Heart right ventricle (tissue), 16 donors: Measurements from ENCODE around the gene PEX26. TPM values are rescaled to one million over a fixed set of nuclear protein-coding genes. Genes with fewer than 3 reads are reported as not detected.
"Not testable (repeated sequence)": the region's sequence is repeated elsewhere in the genome, so short reads cannot be mapped to it uniquely, and the experiment has no call there.

ENCODE experiments used
- ATAC-seq, 8 donors: fragments of 200-7000 bp; cut with Tn5 transposase; one replicate each; pipeline ENCODE4 v1.9.1; 2020; ENCODE audit warnings: mild to moderate bottlenecking in 8 of 8, moderate library complexity in 8 of 8, moderate number of reproducible peaks in 1 of 8
- DNase-seq, 2 donors: peaks; one replicate each; pipeline ENCODE4 v3.0.0-alpha.2; 2020
- H3K27ac ChIP-seq, 10 donors: fragments of 200-600 bp; sonication (generic) in 2 of 10; one replicate each; pipeline versions ENCODE4 v1.5.0 to v1.8.0; 2020 to 2022; ENCODE audit warnings: mild to moderate bottlenecking in 3 of 10
- H3K27me3 ChIP-seq, 7 donors: fragments of 200-600 bp; one replicate each; pipeline ENCODE4 v1.8.0; 2021 to 2022; ENCODE audit warnings: mild to moderate bottlenecking in 2 of 7
- H3K36me3 ChIP-seq, 9 donors: fragments of 200-600 bp; sonication (generic) in 1 of 9; one replicate each; pipeline versions ENCODE4 v1.5.0 to v1.8.0; 2020 to 2022; ENCODE audit warnings: mild to moderate bottlenecking in 2 of 9
- H3K4me1 ChIP-seq, 9 donors: fragments of 200-600 bp; sonication (generic) in 1 of 9; one replicate each; pipeline versions ENCODE4 v1.5.0 to v1.8.0; 2020 to 2022; ENCODE audit warnings: mild to moderate bottlenecking in 4 of 9
- H3K4me3 ChIP-seq, 10 donors: fragments of 200-600 bp; sonication (generic) in 2 of 10; one replicate each; pipeline versions ENCODE4 v1.5.0 to v1.8.0; 2020 to 2022; ENCODE audit warnings: mild to moderate bottlenecking in 7 of 10, moderate library complexity in 2 of 10
- H3K9me3 ChIP-seq, 11 donors: fragments of 200-600 bp in 10 of 11; sonication (generic) in 2 of 11; one replicate each; pipeline versions ENCODE4 v1.5.0 to v1.8.0; 2013 to 2022; ENCODE audit warnings: mild to moderate bottlenecking in 2 of 11, control low read depth in 1 of 11, moderate library complexity in 1 of 11
- CTCF ChIP-seq, 9 donors: fragments of 200-600 bp; sonication (generic) in 2 of 9; IDR thresholded peaks; one replicate each; pipeline versions ENCODE4 v1.5.0 to v1.8.0; 2021 to 2022; ENCODE audit warnings: antibody characterized with exemption in 9 of 9, mild to moderate bottlenecking in 5 of 9, moderate library complexity in 1 of 9
- WGBS, 2 donors: extraction: QIAGEN DNeasy Blood & Tissue Kit; methylation state at CpG; one replicate each; pipeline ENCODE4 v1.1.7; 2013; ENCODE audit warnings: inconsistent platforms in 1 of 2; 5-methylcytosine and 5-hydroxymethylcytosine counted together
- intact Hi-C, 10 donors: fragments of 100-400 bp; cut with DNase I; formaldehyde crosslinking; loops; one replicate each; pipeline versions ENCODE4 v1.11.1 to v1.14.2; 2022
- polyA plus RNA-seq, 2 donors: library from polyadenylated mRNA; stranded (reverse); fragments of 200-250 nt; gene quantifications; one replicate each; pipeline ENCODE4 v1.2.3, GENCODE V29; 2013
- total RNA-seq, 10 donors: library from RNA; stranded (reverse); fragmentation: NEBNext Ultra II Directional in 3 of 10; extraction: Animal tissue kit (Norgen Biotek cat#: 25700) in 3 of 10; gene quantifications; one replicate each; pipeline versions ENCODE4 v1.2.1 to v1.2.4, GENCODE V29; 2021 to 2023
- donor health status: Arrhythmogenic right ventricular cardiomyopathy.
- donor health status: ischemic (EF 13 %, LVEDD 7.1; RV severe dilation, severe dysfunction).
- donor health status: healthy with polysubstance abuse.
- donor health status: DM: no; HTN: yes; CAD: no.
- donor health status: DM: no; HTN: no; CAD: no.
- donor health status: ischemic (EF 25% LVEDD 6.9; RV normal size, moderate dysfunction).
- donor health status: ischemic (EF 25% LVEDD 5.7; RV mildly dilated, moderate dysfunction).
- donor health status: healthy.
- donor health status: DM: yes; HTN: yes; CAD: no.
- donor health status: Ischemic cardiomyopathy.
- donor health status: ischemic (EF 35%, LVEDD 5.7; RV mildly dilated, moderate dysfunction).
- donor health status: nonischemic (EF 11% LVEDD 7.7; RV severe dilation, severe dysfunction).
- donor health status: DM: yes; HTN: yes; CAD: no.
- donor health status: PGD.
- donor health status: ischemic (EF 29% LVEDD 5.4; RV normal size, mild dysfunction).
- donor health status: nonischemic (EF 23%, LVEDD 6.1; RV moderate dilation, normal function).

The PEX26 gene
- total and polyA plus RNA-seq, 12 donors, result 8.3 to 27.1 (median 20.2) TPM

GRCh38 chr22:18130699-18131429 is 53.1 kb downstream of the PEX26 start:
- no peak overlapping the region for H3K4me3 ChIP-seq
- no peak for TF ChIP-seq CTCF (IDR thresholded peaks at IDR 0.05)
- ATAC-seq (no peak), DNase-seq (no peak)
- H3K27me3 ChIP-seq, result no peaks in the 10 kb centered on the region
- H3K36me3 ChIP-seq, result peaks cover 0 to 55% (median 13%) of the 10 kb centered on the region in 9 donors
- intact Hi-C loops, result no loop called here
- no peaks in the 10 kb centered on the region for H3K9me3 ChIP-seq
- H3K4me1 ChIP-seq, result peaks cover 0 to 20% (median 18%) of the 10 kb centered on the region in 9 donors
- H3K27ac ChIP-seq, result no peak overlapping the region
- WGBS, 2 donors, result 95% methylated on average over 20 of the region's 20 CpGs

- Histone ChIP-seq H3K27me3 (no peaks in the 10 kb centered on the region), H3K9me3 (no peaks in the 10 kb centered on the region), H3K36me3 (peaks cover 0 to 35% (median 3%) of the 10 kb centered on the region in 9 donors), H3K4me1 (peaks cover 0 to 20% (median 18%) of the 10 kb centered on the region in 9 donors), H3K4me3 (no peak overlapping the region), H3K27ac (peak overlapping the region in 2 of 10 donors; percentile 25 to 30)
- intact Hi-C loops, result no loop called here
- DNase-seq, result no peak
- WGBS, 2 donors, result 60 to 62% methylated on average over 2 of the region's 2 CpGs
- no peak for TF ChIP-seq CTCF (IDR thresholded peaks at IDR 0.05)
- peak; percentile 16 to 79 (median 55) for ATAC-seq
These were observed 55.7 kb downstream of the PEX26 start for GRCh38 chr22:18133452-18133851.

- no peak for TF ChIP-seq CTCF (IDR thresholded peaks at IDR 0.05)
- H3K27ac ChIP-seq, result no peak overlapping the region
- WGBS, 2 donors, result 91% methylated on average over 21 of the region's 21 CpGs
- peak in 1 of 8 donors; percentile 27 for ATAC-seq
- no peak for DNase-seq
- H3K27me3 ChIP-seq, result no peaks in the 10 kb centered on the region
- intact Hi-C loops, result no loop called here
- H3K4me1 ChIP-seq, result peaks cover 0 to 15% (median 10%) of the 10 kb centered on the region in 9 donors
- H3K9me3 ChIP-seq, result no peaks in the 10 kb centered on the region
- H3K4me3 ChIP-seq, result no peak overlapping the region
- peaks cover 0 to 20% (median under 1%) of the 10 kb centered on the region in 9 donors for H3K36me3 ChIP-seq
These were observed 59.0 kb downstream of the PEX26 start for GRCh38 chr22:18136563-18137320.

GRCh38 chr22:18141004-18141403 is 63.2 kb downstream of the PEX26 start:
- ATAC-seq, DNase-seq, H3K9me3 ChIP-seq, H3K4me1 ChIP-seq, H3K4me3 ChIP-seq, H3K27me3 ChIP-seq, H3K27ac ChIP-seq, H3K36me3 ChIP-seq: not testable (repeated sequence)
- intact Hi-C loops, result loop anchor here in 1 of 10 donors (10.0 kb wide), 1 partner anchor 46 kb away; no protein-coding TSS in a partner anchor
- 95 to 98% methylated on average over 6 of the region's 6 CpGs for WGBS, 2 donors
